HepG2 (cell line): ENCODE results near the gene TMEM260. TPM values are rescaled to one million over a fixed set of nuclear protein-coding genes. Genes with fewer than 3 reads are reported as not detected.

ENCODE experiments used
- ATAC-seq: fragments of 200-7000 bp; cut with Tn5 transposase; 3 replicates; pipeline ENCODE4 v1.9.1; 2020; ENCODE audit warnings: mild to moderate bottlenecking, moderate library complexity
- BruUV-seq: library from RNA; stranded (reverse); fragments of 400-500 nt; replicated peaks from 2 replicates; lab custom pipeline; 2021; lab: Mats Ljungman, UMichigan
- CTCF ChIA-PET: fragments of 300-600 bp; formaldehyde crosslinking; extraction: SDS; loops from one replicate; lab custom pipeline; 2021; ENCODE audit warnings: low total read pairs, inconsistent platforms, low intra/inter-chr PET ratio; lab: Yijun Ruan, JAX
- POLR2A ChIA-PET: fragments of 350-600 bp; sonication (Branson Sonifier 250); formaldehyde crosslinking; loops from one replicate; lab custom pipeline; 2020; ENCODE audit warnings: antibody characterized with exemption, inconsistent platforms; lab: Yijun Ruan, JAX
- DNase-seq: peaks from one replicate; pipeline ENCODE4 v3.0.0-alpha.2; 2015; ENCODE audit warnings: low spot score
- FAIRE-seq: peaks from 3 replicates; lab custom pipeline; 2011; peaks lifted over from hg19 to GRCh38; lab: Jason Lieb, UNC
- H2AFZ ChIP-seq: one replicate; pipeline ENCODE4 v1.6.1; 2011; ENCODE audit warnings: low read length, inconsistent platforms
- H3K27ac ChIP-seq: fragments of 300-600 bp; 3 replicates; pipeline ENCODE4 v1.8.0; 2011; ENCODE audit warnings: mixed run types, mild to moderate bottlenecking, mixed read lengths, low read length, inconsistent platforms; ENCODE audit not compliant: insufficient read depth; ENCODE audit errors: extremely low read length
- H3K27me3 ChIP-seq, 2 experiments: fragments of 200-600 bp in 1 of 2; 2 replicates in 1 of 2; 3 replicates in 1 of 2; pipeline versions ENCODE4 v1.6.0 to v1.8.0; 2011; ENCODE audit warnings: low read length in 2 of 2, mild to moderate bottlenecking in 2 of 2, moderate library complexity in 2 of 2, inconsistent platforms in 1 of 2; ENCODE audit not compliant: insufficient read depth in 2 of 2, control insufficient read depth in 1 of 2
- H3K36me3 ChIP-seq, 2 experiments: fragments of 200-600 bp in 1 of 2; replicated peaks in 1 of 2; 2 replicates in 1 of 2; 3 replicates in 1 of 2; pipeline versions ENCODE4 v1.5.1 to v1.8.0; 2011; ENCODE audit warnings: low read length in 2 of 2, inconsistent platforms in 1 of 2; ENCODE audit not compliant: insufficient read depth in 2 of 2, control insufficient read depth in 1 of 2
- H3K4me1 ChIP-seq: 2 replicates; pipeline ENCODE4 v1.5.1; 2012; ENCODE audit warnings: low read length, inconsistent platforms; ENCODE audit not compliant: insufficient read depth
- H3K4me2 ChIP-seq: 2 replicates; pipeline ENCODE4 v1.6.0; 2011; ENCODE audit warnings: low read depth, low read length, inconsistent platforms
- H3K4me3 ChIP-seq, 3 experiments: fragments of 200-600 bp in 1 of 3; sonication (generic), shearing (Covaris generic) in 1 of 3; replicated peaks in 1 of 3; 2 replicates each; pipeline ENCODE4 v1.5.1; 2011 to 2016; ENCODE audit warnings: low read length in 3 of 3, inconsistent platforms in 2 of 3, low read depth in 2 of 3, mild to moderate bottlenecking in 2 of 3, control low read depth in 1 of 3, mixed read lengths in 1 of 3; ENCODE audit not compliant: insufficient read depth in 1 of 3
- H3K79me2 ChIP-seq: one replicate; pipeline ENCODE4 v1.6.1; 2011; ENCODE audit warnings: low read length, inconsistent platforms; ENCODE audit not compliant: insufficient read depth
- H3K9ac ChIP-seq: 2 replicates; pipeline ENCODE4 v1.6.0; 2011; ENCODE audit warnings: mild to moderate bottlenecking, low read depth, low read length, inconsistent platforms; ENCODE audit not compliant: insufficient read depth
- H3K9me3 ChIP-seq: 2 replicates; pipeline ENCODE4 v1.5.1; 2012; ENCODE audit warnings: mild to moderate bottlenecking, low read length
- H4K20me1 ChIP-seq: 2 replicates; pipeline ENCODE4 v1.6.0; 2011; ENCODE audit warnings: inconsistent platforms, mild to moderate bottlenecking, low read length, moderate library complexity; ENCODE audit not compliant: insufficient read depth
- BCL3 ChIP-seq: sonication (generic); formaldehyde crosslinking; IDR thresholded peaks from 2 replicates; pipeline ENCODE4 v1.5.1; 2020; ENCODE audit warnings: mild to moderate bottlenecking, missing genetic modification reagents, moderate library complexity
- DZIP1 ChIP-seq: sonication (generic); formaldehyde crosslinking; IDR thresholded peaks from 2 replicates; pipeline ENCODE4 v1.5.0; 2020; ENCODE audit warnings: mild to moderate bottlenecking, missing genetic modification reagents
- MTF2 ChIP-seq: sonication (generic); formaldehyde crosslinking; IDR thresholded peaks from 2 replicates; pipeline ENCODE4 v1.5.0; 2020; ENCODE audit warnings: missing genetic modification reagents, borderline replicate concordance
- MYPOP ChIP-seq: sonication (generic); formaldehyde crosslinking; IDR thresholded peaks from 2 replicates; pipeline ENCODE4 v1.8.1; 2023; ENCODE audit warnings: mild to moderate bottlenecking, moderate library complexity, missing genetic modification reagents
- MZF1 ChIP-seq: sonication (generic); formaldehyde crosslinking; IDR thresholded peaks from 2 replicates; pipeline ENCODE4 v1.8.1; 2023; ENCODE audit warnings: mild to moderate bottlenecking, missing genetic modification reagents, borderline replicate concordance
- ZNF331 ChIP-seq: sonication (generic); formaldehyde crosslinking; IDR thresholded peaks from 2 replicates; pipeline ENCODE4 v1.4.0; 2020; ENCODE audit warnings: missing genetic modification reagents
- ZNF468 ChIP-seq: sonication (generic); formaldehyde crosslinking; IDR thresholded peaks from 2 replicates; pipeline ENCODE4 v1.8.0; 2022; ENCODE audit warnings: mild to moderate bottlenecking, moderate library complexity, missing genetic modification reagents
- ZNF800 ChIP-seq: sonication (generic); formaldehyde crosslinking; IDR thresholded peaks from 2 replicates; pipeline ENCODE4 v1.4.0; 2020; ENCODE audit warnings: missing genetic modification reagents
- ZSCAN21 ChIP-seq: sonication (generic); formaldehyde crosslinking; IDR thresholded peaks from 2 replicates; pipeline ENCODE4 v1.8.0; 2022; ENCODE audit warnings: mild to moderate bottlenecking, missing genetic modification reagents, moderate library complexity, borderline replicate concordance
- WGBS: methylation state at CpG from one replicate; pipeline ENCODE4 v1.1.6; 2017; ENCODE audit warnings: low lambda C conversion rate; 5-methylcytosine and 5-hydroxymethylcytosine counted together
- in situ Hi-C: cut with HindIII; loops from 2 replicates; pipeline ENCODE4 v1.10.0; 2017; ENCODE audit warnings: low pct_unique_long_range_greater_than_20kb; ENCODE audit not compliant: extremely low pct_ligation_motif_present
- intact Hi-C: fragments of 100-400 bp; cut with micrococcal nuclease; formaldehyde crosslinking; loops from one replicate; pipeline ENCODE4 v1.10.0; 2022; ENCODE audit not compliant: unreplicated experiment
- polyA plus RNA-seq, 8 experiments: library from polyadenylated mRNA; depleted of rRNA in 3 of 8; stranded (reverse) in 7 of 8; unstranded in 1 of 8; fragments of >200 nt; fragmentation: Illumina TruSeq in 4 of 8; extraction: Trizol in 4 of 8; gene quantifications; 2 replicates each; pipeline versions ENCODE4 v1.2.1 to v1.2.3, GENCODE V29; 2011 to 2016; ENCODE audit warnings: low read depth in 4 of 8, missing spikeins in 1 of 8, mixed read lengths in 1 of 8; ENCODE audit not compliant: insufficient read depth in 1 of 8
- total RNA-seq, 5 experiments: library from RNA; depleted of rRNA; stranded (reverse); fragments of >200 nt; fragmentation: Illumina TruSeq; extraction: Trizol; gene quantifications; 2 replicates each; pipeline ENCODE4 v1.2.3, GENCODE V29; 2016; ENCODE audit warnings: low read depth in 1 of 5

The TMEM260 gene
- total and polyA plus RNA-seq, 2 of the 13 experiments (the other 11 are each of a cell fraction or from before 2014, with no cell fraction given): 7.7 to 9.3 TPM

GRCh38 chr14:56570295-56570694 lies 9.3 kb upstream of the TMEM260 start:
- no peak overlapping the region for H3K4me3 ChIP-seq
- no peak for ATAC-seq
- H3K9ac ChIP-seq: no peak overlapping the region
- no peaks in the 10 kb centered on the region for H3K79me2 ChIP-seq
- no peaks in the 10 kb centered on the region for H3K4me1 ChIP-seq
- no peak for FAIRE-seq
- H3K27ac ChIP-seq: no peak overlapping the region
- intact Hi-C loops: no loop called here
- no peaks in the 10 kb centered on the region for H4K20me1 ChIP-seq
- WGBS: 0% methylated on average over 1 of the region's 1 CpG
- no TSS peak for BruUV-seq
- TF ChIP-seq DZIP1 (CRISPR knock-in tag) (no peak), ZNF331 (CRISPR knock-in tag) (peak; percentile 79)
- in situ Hi-C loops: no loop called here
- POLR2A ChIA-PET: interaction anchor here (1.6 kb wide), 1 partner anchor 9 kb away, joined by 5 read pairs; the partner anchor contains the start of gene TMEM260
- no peaks in the 10 kb centered on the region for H3K9me3 ChIP-seq
- CTCF ChIA-PET: no interaction called here
- DNase-seq: no peak
- no peaks in the 10 kb centered on the region for H3K36me3 ChIP-seq
- peaks cover 0 to 14% of the 10 kb centered on the region in 2 experiments; a peak in 3 of 5 replicates for H3K27me3 ChIP-seq
- no peak overlapping the region for H2AFZ ChIP-seq
- no peak overlapping the region for H3K4me2 ChIP-seq

GRCh38 chr14:56580221-56580711 lies 668 bp downstream of the TMEM260 start:
- no peaks in the 10 kb centered on the region for H3K36me3 ChIP-seq
- intact Hi-C loops (no loop called here), in situ Hi-C loops (no loop called here)
- H3K4me1 ChIP-seq: peaks cover 41% of the 10 kb centered on the region
- peaks cover 31% of the 10 kb centered on the region for H3K79me2 ChIP-seq
- FAIRE-seq (no peak), DNase-seq (peak; percentile 18), ATAC-seq (peak; percentile 26)
- peak overlapping the region; percentile 96 for H3K9ac ChIP-seq
- H3K9me3 ChIP-seq: no peaks in the 10 kb centered on the region
- BruUV-seq: TSS peak; percentile 71
- H2AFZ ChIP-seq: no peak overlapping the region
- ChIA-PET CTCF (no interaction called here), POLR2A (interaction anchor here (1.0 kb wide), 4 partner anchors 10 to 810 kb away, joined by 4 to 9 read pairs (median 5); partner anchors contain the start of gene NAA30)
- no peaks in the 10 kb centered on the region; a peak in 1 of 5 replicates for H3K27me3 ChIP-seq
- H3K4me3 ChIP-seq: peak overlapping the region; percentile 82 to 98 (median 95)
- WGBS: 1% methylated on average over 10 of the region's 10 CpGs
- peak overlapping the region; percentile 85 for H3K4me2 ChIP-seq
- H4K20me1 ChIP-seq: no peaks in the 10 kb centered on the region
- H3K27ac ChIP-seq: peak overlapping the region; percentile 92
- TF ChIP-seq ZNF468 (CRISPR knock-in tag) (0 out of 2 replicates have a peak, but pooled peaks have one; percentile 48), MYPOP (CRISPR knock-in tag) (0 out of 2 replicates have a peak, but pooled peaks have one; percentile 5), BCL3 (0 out of 2 replicates have a peak, but pooled peaks have one; percentile 1), ZNF800 (0 out of 2 replicates have a peak, but pooled peaks have one; percentile 10), MZF1 (CRISPR knock-in tag) (no peak), ZSCAN21 (peak; percentile 9; the same call in 1 of the 2 replicates), MTF2 (CRISPR knock-in tag) (no peak)
